ENCODE results near the gene MYO10. TPM values are rescaled to one million over a fixed set of nuclear protein-coding genes. Genes with fewer than 3 reads are reported as not detected.
"Not testable (repeated sequence)": the region's sequence is repeated elsewhere in the genome, so short reads cannot be mapped to it uniquely, and the experiment has no call there.

The MYO10 gene
- total RNA-seq, 1 donor from 2014 or later: 19.7 TPM

DNA sequence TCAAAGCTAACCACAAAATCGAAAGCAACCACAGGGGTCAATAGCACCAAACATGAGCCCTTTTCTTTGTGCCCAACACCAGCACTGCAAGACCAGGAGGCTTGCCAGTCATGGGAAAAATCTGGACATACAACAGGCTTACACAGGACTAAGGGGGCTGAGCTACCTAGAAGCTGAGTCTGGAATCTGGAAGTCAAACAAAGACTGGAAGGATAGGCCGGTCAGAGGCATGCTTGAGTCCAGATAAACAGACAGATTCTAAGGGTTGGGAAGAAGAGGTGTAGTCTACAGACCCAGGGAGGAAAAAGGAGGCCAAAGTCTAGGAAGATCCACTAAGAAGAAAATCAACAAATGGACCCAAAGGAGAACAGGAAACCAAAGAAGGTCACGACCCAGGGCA is 73.3 kb downstream of the MYO10 start:
- no peak for DNase-seq (ENCODE audit: low spot score)

- DNase-seq (ENCODE audit: low spot score): no peak
Measured at GRCh38 chr5:16859346-16859745, 76.7 kb downstream of the MYO10 start.

- DNase-seq (ENCODE audit: low spot score): no peak
Measured at GRCh38 chr5:16858151-16858550, 77.9 kb downstream of the MYO10 start.

- no peak for DNase-seq (ENCODE audit: low spot score)
Measured at GRCh38 chr5:16857635-16858034, 78.5 kb downstream of the MYO10 start.

GRCh38 chr5:16856531-16856930 is 79.6 kb downstream of the MYO10 start:
- no peak for DNase-seq (ENCODE audit: low spot score)

- DNase-seq (ENCODE audit: low spot score): no peak
Measured at GRCh38 chr5:16855898-16856297, 80.2 kb downstream of the MYO10 start.

DNA sequence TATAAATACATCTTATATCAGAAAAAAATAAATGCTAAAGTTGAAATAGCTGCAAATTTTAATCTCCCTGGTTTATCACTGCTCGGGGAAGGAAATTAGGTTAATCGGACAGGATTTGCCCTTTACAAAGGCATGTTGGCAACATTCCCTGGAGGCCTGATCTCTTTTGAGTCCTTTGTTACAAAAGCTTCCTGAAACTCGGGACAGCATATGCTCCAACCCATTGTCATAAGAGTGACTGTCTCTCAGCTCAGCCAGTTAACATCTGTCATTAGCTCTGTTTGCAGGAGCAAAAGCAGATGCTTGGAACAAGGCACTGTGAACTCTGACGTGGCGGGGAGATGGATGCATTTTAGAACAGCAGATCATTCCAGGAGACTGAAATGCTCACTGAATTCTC is 80.6 kb downstream of the MYO10 start:
- no peak for DNase-seq (ENCODE audit: low spot score)

DNA sequence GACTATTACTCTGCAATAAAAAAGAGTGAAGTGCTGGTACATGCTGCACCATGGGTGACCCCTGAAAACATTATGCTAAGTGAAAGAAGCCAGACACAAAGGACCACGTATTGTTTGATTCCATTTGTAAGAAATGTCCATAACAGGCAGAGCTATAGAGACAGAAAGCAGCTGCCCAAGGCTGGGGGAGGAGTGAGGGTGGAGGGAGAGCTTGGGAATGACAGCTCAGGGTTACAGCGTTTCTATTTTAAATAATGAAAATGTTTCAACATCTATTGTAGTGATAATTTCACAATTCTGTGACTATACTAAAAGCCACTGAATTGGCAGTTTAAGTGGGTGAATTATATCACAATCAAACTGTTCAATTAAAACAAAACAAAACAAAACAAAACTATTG is 81.7 kb downstream of the MYO10 start:
- DNase-seq (ENCODE audit: low spot score): no peak

- no peak for DNase-seq (ENCODE audit: low spot score)
Measured at GRCh38 chr5:16853518-16853917, 82.6 kb downstream of the MYO10 start.

DNA sequence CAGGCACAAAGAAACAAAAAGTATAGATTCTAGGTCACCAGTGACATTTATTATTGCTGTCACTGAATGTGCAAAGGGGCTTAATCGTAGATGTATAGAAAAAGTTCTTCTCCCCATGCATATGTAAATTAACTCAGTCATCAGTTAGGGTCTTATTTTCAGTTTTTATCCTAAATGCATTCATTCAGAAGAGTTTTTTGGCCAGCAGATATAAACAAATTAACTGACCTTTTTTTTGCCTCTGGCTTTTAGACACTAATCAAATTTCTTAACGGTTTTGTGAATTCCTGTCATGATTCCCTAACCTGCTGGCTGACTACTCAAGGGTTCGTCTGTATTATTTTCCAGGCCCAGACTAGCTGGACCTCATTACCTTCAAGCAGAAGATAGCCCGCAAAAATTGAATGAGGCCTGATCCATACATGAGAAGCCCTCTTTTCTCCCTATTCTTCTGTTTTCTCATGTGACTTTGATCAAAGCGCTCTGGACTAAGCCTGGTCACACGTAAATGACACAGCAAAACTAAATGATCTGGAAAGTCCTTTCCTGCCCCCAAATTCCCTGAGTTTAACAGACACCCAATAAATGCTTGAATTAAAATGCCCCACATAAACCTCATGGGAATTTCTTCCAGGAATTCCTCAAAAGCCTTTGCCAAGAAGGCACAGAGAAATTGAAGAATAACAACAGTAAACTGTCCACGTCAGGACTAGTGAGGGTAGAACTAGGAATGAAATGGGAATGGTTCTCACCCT is 83.7 kb downstream of the MYO10 start:
- no peak for DNase-seq (ENCODE audit: low spot score)

- DNase-seq (ENCODE audit: low spot score): no peak
Measured at GRCh38 chr5:16849775-16850174, 86.3 kb downstream of the MYO10 start.

- DNase-seq (ENCODE audit: low spot score): no peak
Measured at GRCh38 chr5:16849181-16849580, 86.9 kb downstream of the MYO10 start.

GRCh38 chr5:16844952-16845351 is 91.1 kb downstream of the MYO10 start:
- DNase-seq (ENCODE audit: low spot score): no peak

DNA sequence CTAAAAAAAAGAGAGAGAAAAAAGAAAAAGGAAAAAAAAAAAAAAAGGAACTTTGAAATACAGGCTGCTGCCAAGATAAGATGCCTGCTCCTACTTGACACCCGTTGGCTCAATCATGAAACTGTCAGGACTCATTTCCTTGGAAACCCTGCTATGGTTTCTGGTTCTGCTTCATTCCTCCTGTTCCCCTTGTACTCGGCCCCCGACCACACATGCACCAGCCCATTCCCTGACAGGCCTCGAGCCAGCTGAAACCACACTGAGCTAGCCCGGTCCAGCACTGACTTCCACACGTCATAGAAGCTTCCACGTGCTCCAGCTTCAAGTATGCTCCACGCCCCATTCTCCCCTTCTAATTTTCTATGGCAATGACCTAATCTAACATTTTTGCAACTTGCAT is 93.2 kb downstream of the MYO10 start:
- DNase-seq (ENCODE audit: low spot score): no peak

DNA sequence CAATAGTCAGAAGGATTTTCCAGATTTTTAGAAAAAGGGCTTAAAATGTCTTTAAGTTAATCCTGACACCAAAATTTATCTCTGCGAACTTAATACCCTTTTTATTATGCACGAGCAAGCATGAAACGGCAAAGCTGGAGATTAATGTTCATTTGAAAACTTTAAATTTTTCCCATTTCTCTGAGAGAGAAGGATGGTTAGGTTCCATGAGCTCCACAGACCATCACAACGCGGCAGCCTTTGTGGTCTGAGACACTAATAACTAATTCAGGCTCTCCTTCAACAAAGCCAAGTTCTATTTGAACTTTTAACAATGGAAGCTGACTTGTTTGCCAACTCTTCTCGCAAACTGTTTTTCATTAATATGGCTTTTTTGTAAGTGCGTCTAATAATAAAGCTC is 94.7 kb downstream of the MYO10 start:
- no peak for DNase-seq (ENCODE audit: low spot score)

GRCh38 chr5:16837305-16837704 is 98.8 kb downstream of the MYO10 start:
- DNase-seq (ENCODE audit: low spot score): no peak

DNA sequence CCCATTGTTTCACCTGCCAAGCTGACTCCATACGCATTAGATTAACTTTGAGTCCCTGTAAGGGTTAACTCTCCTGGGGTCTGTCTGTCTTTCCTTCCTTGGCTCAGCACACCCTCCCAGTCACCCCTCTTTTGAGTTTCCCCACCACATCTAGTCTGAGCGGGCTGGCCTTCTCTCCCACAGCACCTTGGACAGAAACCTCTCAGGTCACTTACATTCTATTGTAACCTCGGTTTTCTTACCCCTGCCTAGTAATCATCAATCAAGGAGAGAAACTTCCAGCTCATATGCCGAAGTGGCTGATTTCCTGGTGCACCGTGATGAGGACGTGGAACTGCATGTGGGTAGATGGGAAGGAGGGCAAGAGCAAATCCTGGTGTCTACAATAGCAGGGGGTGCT is 102.1 kb downstream of the MYO10 start:
- DNase-seq (ENCODE audit: low spot score): no peak

DNA sequence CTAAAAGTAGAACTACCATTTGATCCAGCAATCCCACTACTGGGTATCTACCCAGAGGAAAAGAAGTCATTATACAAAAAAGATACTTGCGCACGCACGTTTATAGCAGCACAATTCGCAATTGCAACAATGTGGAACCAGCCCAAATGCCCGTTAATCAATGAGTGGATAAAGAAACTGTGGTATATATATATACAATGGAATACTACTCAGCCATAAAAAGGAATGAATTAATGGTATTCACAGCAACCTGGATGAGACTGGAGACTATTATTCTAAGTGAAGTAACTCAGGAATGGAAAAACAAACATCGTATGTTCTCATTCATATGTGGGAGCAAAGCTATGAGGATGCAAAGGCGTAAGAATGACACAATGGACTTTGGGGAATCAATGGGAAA is 104.8 kb downstream of the MYO10 start:
- DNase-seq (ENCODE audit: low spot score): not testable (repeated sequence)

DNA sequence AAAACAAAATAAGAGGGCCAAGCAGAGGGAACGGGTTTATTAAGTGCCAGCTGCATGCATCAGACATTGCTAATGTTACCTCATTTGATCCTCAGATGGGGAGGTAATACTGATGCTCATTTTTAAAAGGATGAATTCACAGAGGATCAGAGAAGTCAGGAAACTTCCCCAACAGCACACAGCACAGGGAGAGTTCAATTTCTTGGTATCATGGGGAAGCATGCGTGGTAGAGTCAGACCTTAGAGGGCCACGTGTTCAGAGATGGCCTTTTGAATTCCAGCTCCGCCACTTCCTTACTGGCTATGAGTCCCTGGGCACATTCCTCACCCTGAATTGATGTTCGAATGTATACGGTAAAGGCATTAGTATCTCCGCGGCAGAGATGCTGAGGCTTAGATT is 108.3 kb downstream of the MYO10 start:
- no peak for DNase-seq (ENCODE audit: low spot score)

GRCh38 chr5:16826379-16827125 is 109.5 kb downstream of the MYO10 start:
- DNase-seq (ENCODE audit: low spot score): no peak

GRCh38 chr5:16819522-16820167 is 116.4 kb downstream of the MYO10 start:
- DNase-seq (ENCODE audit: low spot score): no peak

DNA sequence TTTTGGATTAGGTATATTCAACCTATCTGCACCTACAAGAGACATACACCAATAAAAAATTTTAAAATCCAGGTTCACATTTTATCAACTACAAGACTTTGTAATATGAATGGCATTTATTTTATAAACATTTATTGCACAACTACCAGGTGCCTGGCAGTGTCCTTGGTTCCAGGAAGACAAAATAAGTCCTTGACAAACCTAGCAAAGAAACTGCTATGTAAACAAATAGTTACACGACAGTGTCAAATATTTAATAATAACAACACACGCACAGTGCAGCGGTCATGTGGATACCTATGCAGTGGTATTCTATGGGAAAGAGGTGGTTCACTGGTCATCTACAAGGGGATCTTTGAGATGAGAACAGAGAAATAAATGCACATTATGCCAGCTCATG is 120.7 kb downstream of the MYO10 start:
- DNase-seq (ENCODE audit: low spot score): no peak

DNA sequence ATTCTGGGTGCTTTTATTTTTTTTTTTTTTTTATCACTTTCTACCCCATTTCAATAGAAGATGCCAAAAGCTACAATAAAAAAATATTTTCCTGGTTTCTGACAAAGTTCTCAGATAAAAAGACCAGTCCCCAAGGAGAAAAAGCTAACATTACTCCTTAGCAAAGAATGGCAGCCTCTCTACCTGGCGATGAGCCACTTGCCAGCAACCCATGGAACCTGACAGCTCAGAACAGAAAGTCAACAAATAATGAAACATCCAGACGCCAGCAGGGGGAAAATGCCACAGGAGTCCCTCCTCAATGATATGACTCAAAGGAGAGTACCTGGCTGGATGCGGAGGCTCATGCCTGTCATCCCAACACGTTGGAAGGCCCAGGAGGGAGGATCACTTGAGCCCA is 123.2 kb downstream of the MYO10 start:
- no peak for DNase-seq (ENCODE audit: low spot score)

Data from ureter (tissue), 1 donor.